GM12878 (cell line): ENCODE data around the gene MEIKIN. TPM values are rescaled to one million over a fixed set of nuclear protein-coding genes. Genes with fewer than 3 reads are reported as not detected.

Experiments used
- ATAC-seq: fragments of 200-7000 bp; cut with Tn5 transposase; 3 replicates; pipeline ENCODE4 v1.9.1; 2020; ENCODE audit warnings: mild to moderate bottlenecking, moderate library complexity
- BruUV-seq: library from RNA; stranded (reverse); fragments of 400-500 nt; replicated peaks from 2 replicates; lab custom pipeline; 2021; lab: Mats Ljungman, UMichigan
- CTCF ChIA-PET: fragments of 300-600 bp; sonication (Branson Sonifier 250); formaldehyde crosslinking; extraction: SDS; loops from one replicate; lab custom pipeline; 2021; ENCODE audit warnings: inconsistent platforms; lab: Yijun Ruan, JAX
- POLR2A ChIA-PET: fragments of 350-600 bp; formaldehyde crosslinking; extraction: SDS; loops from one replicate; lab custom pipeline; 2021; ENCODE audit warnings: inconsistent platforms; lab: Charles Lee
- RAD21 ChIA-PET: fragments of 300-600 bp; sonication (Branson Sonifier 250); formaldehyde crosslinking; loops from one replicate; lab custom pipeline; 2023; ENCODE audit warnings: antibody characterized with exemption; ENCODE audit not compliant: unreplicated experiment; lab: Charles Lee
- SMC1A ChIA-PET: fragments of 300-600 bp; sonication (Branson Sonifier 250); formaldehyde crosslinking; loops from one replicate; lab custom pipeline; 2023; ENCODE audit not compliant: unreplicated experiment, uncharacterized antibody; lab: Charles Lee
- DNase-seq: peaks from one replicate; pipeline ENCODE4 v3.0.0-alpha.2; 2011; ENCODE audit warnings: low read depth, low spot score
- FAIRE-seq: peaks from 3 replicates; lab custom pipeline; 2011; peaks lifted over from hg19 to GRCh38; lab: Jason Lieb, UNC
- H2AFZ ChIP-seq: 2 replicates; pipeline ENCODE4 v1.6.0; 2011; ENCODE audit warnings: low read depth, low read length, control low read depth; ENCODE audit not compliant: control insufficient read depth
- H3K27ac ChIP-seq: 2 replicates; pipeline ENCODE4 v1.5.1; 2011; ENCODE audit warnings: control low read depth; ENCODE audit not compliant: control insufficient read depth, insufficient read depth
- H3K27me3 ChIP-seq, 2 experiments: replicated peaks in 1 of 2; 2 replicates each; pipeline versions ENCODE4 v1.6.0 to v1.6.1; 2011; ENCODE audit warnings: low read length in 1 of 2; ENCODE audit not compliant: control insufficient read depth in 2 of 2, insufficient read depth in 2 of 2
- H3K36me3 ChIP-seq, 2 experiments: 2 replicates each; pipeline ENCODE4 v1.5.1; 2011; ENCODE audit warnings: low read length in 1 of 2; ENCODE audit not compliant: control insufficient read depth in 2 of 2, insufficient read depth in 2 of 2
- H3K4me1 ChIP-seq: 2 replicates; pipeline ENCODE4 v1.6.1; 2011; ENCODE audit warnings: mild to moderate bottlenecking, low read length, moderate library complexity, mixed read lengths; ENCODE audit not compliant: control insufficient read depth, insufficient read depth
- H3K4me2 ChIP-seq: 2 replicates; pipeline ENCODE4 v1.6.0; 2011; ENCODE audit warnings: control low read depth; ENCODE audit not compliant: control insufficient read depth, insufficient read depth
- H3K4me3 ChIP-seq: fragments of 200-600 bp; sonication (generic); 2 replicates; pipeline ENCODE4 v1.5.1; 2016
- H3K79me2 ChIP-seq: 2 replicates; pipeline ENCODE4 v1.6.0; 2011; ENCODE audit warnings: low read length; ENCODE audit not compliant: control insufficient read depth, insufficient read depth
- H3K9ac ChIP-seq: 2 replicates; pipeline ENCODE4 v1.8.0; 2011; ENCODE audit warnings: low read length, control low read depth, mixed read lengths; ENCODE audit not compliant: control insufficient read depth, insufficient read depth
- H3K9me3 ChIP-seq: replicated peaks from 3 replicates; pipeline ENCODE4 v1.5.1; 2011; ENCODE audit warnings: mild to moderate bottlenecking, low read length; ENCODE audit not compliant: control insufficient read depth, insufficient read depth
- H4K20me1 ChIP-seq: 2 replicates; pipeline ENCODE4 v1.6.0; 2011; ENCODE audit not compliant: control insufficient read depth, insufficient read depth
- ATF7 ChIP-seq: fragments of 450-650 bp; IDR thresholded peaks from 2 replicates; pipeline ENCODE4 v1.6.1; 2016; ENCODE audit warnings: low read depth, mild to moderate bottlenecking
- FOXM1 ChIP-seq: IDR thresholded peaks from 2 replicates; pipeline ENCODE4 v1.6.1; 2012; ENCODE audit warnings: low read depth, mild to moderate bottlenecking, inconsistent platforms, low read length, moderate library complexity
- IRF5 ChIP-seq: fragments of 450-650 bp; IDR thresholded peaks from 2 replicates; pipeline ENCODE4 v1.6.1; 2017; ENCODE audit warnings: borderline replicate concordance
- MYC ChIP-seq: IDR thresholded peaks from 2 replicates; pipeline ENCODE4 v1.6.1; 2011; ENCODE audit warnings: mild to moderate bottlenecking, low read length, moderate library complexity, inconsistent platforms; ENCODE audit not compliant: insufficient read depth, insufficient replicate concordance, insufficient read length, severe bottlenecking
- POLR2AphosphoS2 ChIP-seq: IDR thresholded peaks from 2 replicates; pipeline ENCODE4 v1.6.1; 2011; ENCODE audit warnings: low read depth, mild to moderate bottlenecking, low read length, improper control_type of control experiment, moderate library complexity
- RELA ChIP-seq: fragments of 450-650 bp; IDR thresholded peaks from 2 replicates; pipeline ENCODE4 v1.8.0; 2014; ENCODE audit warnings: borderline replicate concordance; ENCODE audit not compliant: partially characterized antibody
- SIN3A ChIP-seq: IDR thresholded peaks from 2 replicates; pipeline ENCODE4 v1.6.1; 2012; ENCODE audit warnings: low read depth, low read length, improper control_type of control experiment
- STAT3 ChIP-seq: IDR thresholded peaks from 2 replicates; pipeline ENCODE4 v1.6.1; 2011; ENCODE audit warnings: low read depth, low read length, improper control_type of control experiment
- USF2 ChIP-seq: IDR thresholded peaks from 2 replicates; pipeline ENCODE4 v1.6.1; 2011; ENCODE audit warnings: low read depth, low read length, improper control_type of control experiment, borderline replicate concordance
- ZNF24 ChIP-seq: fragments of 450-650 bp; IDR thresholded peaks from 2 replicates; pipeline ENCODE4 v1.6.1; 2017; ENCODE audit warnings: antibody characterized with exemption, mild to moderate bottlenecking
- in situ Hi-C: fragments of 300-500 bp; cut with MboI; formaldehyde crosslinking; loops from 9 replicates; pipeline ENCODE4 v1.14.3; 2018; ENCODE audit warnings: mixed read lengths
- intact Hi-C: fragments of 100-400 bp; cut with micrococcal nuclease; formaldehyde crosslinking; loops from one replicate; pipeline ENCODE4 v1.14.2; 2022; ENCODE audit not compliant: unreplicated experiment
- polyA plus RNA-seq, 11 experiments: library from polyadenylated mRNA; depleted of rRNA in 4 of 11; unstranded in 6 of 11; stranded (reverse) in 5 of 11; fragments of >200 nt; fragmentation: Nextera tagmentation in 4 of 11; fragmentation: Illumina TruSeq in 1 of 11; extraction: Ambion mirVana in 4 of 11; extraction: Trizol in 1 of 11; gene quantifications; 1 replicate in 1 of 11; 2 replicates in 10 of 11; pipeline versions ENCODE4 v1.2.1 to v1.2.3, GENCODE V29; 2011 to 2016; ENCODE audit warnings: inconsistent platforms in 2 of 11, missing spikeins in 2 of 11, low read depth in 1 of 11
- total RNA-seq, 4 experiments: library from RNA; depleted of rRNA in 3 of 4; stranded (reverse); fragments of >200 nt in 3 of 4; fragmentation: Illumina TruSeq in 1 of 4; extraction: Trizol in 1 of 4; gene quantifications; 2 replicates each; pipeline versions ENCODE4 v1.2.1 to v1.2.3, GENCODE V29; 2013 to 2021
- TF ChIP-seq, protein P1 (sequence below): IDR thresholded peaks from 2 replicates; pipeline ENCODE4 v1.6.1; 2011; ENCODE audit warnings: mild to moderate bottlenecking, low read depth, low read length, moderate library complexity; ENCODE audit not compliant: insufficient replicate concordance

MEIKIN gene
- total and polyA plus RNA-seq, 10 of the 15 experiments (the other 5 are each of a cell fraction or from before 2014, with no cell fraction given): not detected

DNA sequence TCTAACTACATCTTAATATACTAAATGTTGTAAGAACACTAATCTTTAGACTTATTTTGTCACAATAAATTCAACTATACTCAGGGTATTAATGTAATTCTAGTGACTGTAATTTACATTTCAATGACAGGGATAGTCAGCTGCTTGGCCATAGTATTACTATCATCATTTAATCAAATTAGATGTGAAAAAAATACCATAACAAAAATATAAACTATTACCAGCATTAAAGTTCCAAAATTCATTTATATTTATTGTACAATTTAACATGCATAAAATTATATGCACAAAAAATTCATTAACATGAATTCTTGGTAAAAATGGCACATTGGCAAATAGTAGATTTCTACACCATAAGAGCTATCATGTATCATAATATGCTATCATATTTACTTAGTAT, 177.6 kb downstream of the MEIKIN start:
- TF ChIP-seq RELA (no peak), IRF5 (no peak), USF2 (no peak), ATF7 (no peak), STAT3 (no peak), MYC (no peak), POLR2AphosphoS2 (no peak), ZNF24 (no peak), SIN3A (no peak), FOXM1 (no peak)
- TF ChIP-seq, protein P1, sequence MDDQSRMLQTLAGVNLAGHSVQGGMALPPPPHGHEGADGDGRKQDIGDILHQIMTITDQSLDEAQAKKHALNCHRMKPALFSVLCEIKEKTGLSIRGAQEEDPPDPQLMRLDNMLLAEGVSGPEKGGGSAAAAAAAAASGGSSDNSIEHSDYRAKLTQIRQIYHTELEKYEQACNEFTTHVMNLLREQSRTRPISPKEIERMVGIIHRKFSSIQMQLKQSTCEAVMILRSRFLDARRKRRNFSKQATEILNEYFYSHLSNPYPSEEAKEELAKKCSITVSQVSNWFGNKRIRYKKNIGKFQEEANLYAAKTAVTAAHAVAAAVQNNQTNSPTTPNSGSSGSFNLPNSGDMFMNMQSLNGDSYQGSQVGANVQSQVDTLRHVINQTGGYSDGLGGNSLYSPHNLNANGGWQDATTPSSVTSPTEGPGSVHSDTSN: no peak
- in situ Hi-C loops: no loop called here
- intact Hi-C loops: no loop called here
- Histone ChIP-seq H3K36me3 (peaks cover 0 to 2% of the 10 kb centered on the region in 2 experiments; a peak in 2 of 4 replicates), H3K4me2 (no peak overlapping the region), H3K27ac (no peak overlapping the region), H4K20me1 (no peaks in the 10 kb centered on the region), H3K4me1 (no peaks in the 10 kb centered on the region), H2AFZ (no peak overlapping the region), H3K9ac (no peak overlapping the region), H3K27me3 (no peaks in the 10 kb centered on the region), H3K9me3 (peaks cover 8% of the 10 kb centered on the region; the same call in 2 of the 3 replicates), H3K79me2 (peaks cover 17% of the 10 kb centered on the region), H3K4me3 (no peak overlapping the region)
- BruUV-seq: no TSS peak
- SMC1A ChIA-PET: no interaction called here
- no peak for DNase-seq
- no peak for FAIRE-seq
- ATAC-seq: no peak
- POLR2A ChIA-PET: no interaction called here
- RAD21 ChIA-PET: no interaction called here
- CTCF ChIA-PET: interaction anchor here (0.6 kb wide), 2 partner anchors 44 to 152 kb away, joined by 4 read pairs; no protein-coding TSS in a partner anchor
